ENCODE results near the gene SLC31A1. TPM values are rescaled to one million over a fixed set of nuclear protein-coding genes. Genes with fewer than 3 reads are reported as not detected.

The SLC31A1 gene
- total and polyA plus RNA-seq, 2 of the 8 experiments (the other 6 are each of a cell fraction or from before 2014, with no cell fraction given), result 23.9 to 40.8 TPM

- no peak for TF ChIP-seq ZNF274 (IDR thresholded peaks at IDR 0.05; ENCODE audit: borderline replicate concordance, extremely low read depth, low read length)
- TF ChIP-seq JUN (IDR thresholded peaks at IDR 0.05; ENCODE audit: low read depth, low read length), result no peak
- peak; percentile 81 for TF ChIP-seq POLR2AphosphoS5 (IDR thresholded peaks at IDR 0.05; ENCODE audit: low read depth, low read length)
- no peak for TF ChIP-seq CTCF (IDR thresholded peaks at IDR 0.05; ENCODE audit: control extremely low read depth in 1 of 3, insufficient read depth in 1 of 3, low read depth in 1 of 3, low read length in 3 of 3)
- TF ChIP-seq ATF3 (IDR thresholded peaks at IDR 0.05; ENCODE audit: insufficient read depth, low read depth, low read length), result peak; percentile 85
- TF ChIP-seq CHD7 (IDR thresholded peaks at IDR 0.05; ENCODE audit: insufficient replicate concordance, low read length), result no peak
Measured at GRCh38 chr9:113221003-113221799, at the start of gene SLC31A1, which contains the start of gene FKBP15 (continued).
